Measurements from ENCODE around the gene EPHB6.

GRCh38 chr7:142807855-142808460 lies 46.9 kb upstream of the EPHB6 start:
- TF ChIP-seq POLR2A (IDR thresholded peaks at IDR 0.05; ENCODE audit: extremely low read depth, insufficient read length) = no peak
- TF ChIP-seq, protein P1, sequence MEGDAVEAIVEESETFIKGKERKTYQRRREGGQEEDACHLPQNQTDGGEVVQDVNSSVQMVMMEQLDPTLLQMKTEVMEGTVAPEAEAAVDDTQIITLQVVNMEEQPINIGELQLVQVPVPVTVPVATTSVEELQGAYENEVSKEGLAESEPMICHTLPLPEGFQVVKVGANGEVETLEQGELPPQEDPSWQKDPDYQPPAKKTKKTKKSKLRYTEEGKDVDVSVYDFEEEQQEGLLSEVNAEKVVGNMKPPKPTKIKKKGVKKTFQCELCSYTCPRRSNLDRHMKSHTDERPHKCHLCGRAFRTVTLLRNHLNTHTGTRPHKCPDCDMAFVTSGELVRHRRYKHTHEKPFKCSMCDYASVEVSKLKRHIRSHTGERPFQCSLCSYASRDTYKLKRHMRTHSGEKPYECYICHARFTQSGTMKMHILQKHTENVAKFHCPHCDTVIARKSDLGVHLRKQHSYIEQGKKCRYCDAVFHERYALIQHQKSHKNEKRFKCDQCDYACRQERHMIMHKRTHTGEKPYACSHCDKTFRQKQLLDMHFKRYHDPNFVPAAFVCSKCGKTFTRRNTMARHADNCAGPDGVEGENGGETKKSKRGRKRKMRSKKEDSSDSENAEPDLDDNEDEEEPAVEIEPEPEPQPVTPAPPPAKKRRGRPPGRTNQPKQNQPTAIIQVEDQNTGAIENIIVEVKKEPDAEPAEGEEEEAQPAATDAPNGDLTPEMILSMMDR (IDR thresholded peaks at IDR 0.05; ENCODE audit: low read depth, low read length) = no peak
- TF ChIP-seq, protein P2, sequence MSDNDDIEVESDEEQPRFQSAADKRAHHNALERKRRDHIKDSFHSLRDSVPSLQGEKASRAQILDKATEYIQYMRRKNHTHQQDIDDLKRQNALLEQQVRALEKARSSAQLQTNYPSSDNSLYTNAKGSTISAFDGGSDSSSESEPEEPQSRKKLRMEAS (IDR thresholded peaks at IDR 0.05; ENCODE audit: low read depth, low read length) = no peak

Data from NB4 (cell line).